Measurements from ENCODE around the gene SLC2A10. TPM values are rescaled to one million over a fixed set of nuclear protein-coding genes. Genes with fewer than 3 reads are reported as not detected.

Gene SLC2A10
- total and polyA plus RNA-seq, 10 of the 15 experiments (the other 5 are each of a cell fraction or from before 2014, with no cell fraction given) = not detected

DNA sequence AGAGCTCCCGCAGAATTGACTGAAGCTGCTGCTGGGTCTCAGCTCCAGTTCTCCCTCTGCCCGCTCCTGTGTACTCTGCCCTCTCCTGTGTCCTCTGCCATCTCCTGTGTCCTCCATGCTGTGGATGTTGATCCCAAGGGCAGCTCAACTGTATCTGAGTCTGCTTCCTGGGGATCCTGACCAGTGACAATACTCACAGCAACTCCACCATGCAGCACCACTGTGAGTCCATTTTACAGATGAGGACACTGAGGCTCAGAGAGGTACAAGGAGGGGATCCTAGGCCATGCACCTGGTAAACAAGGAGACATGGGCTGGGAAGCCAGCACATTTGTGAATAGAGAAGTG is 28.8 kb upstream of the SLC2A10 start:
- Histone ChIP-seq H3K9ac (ENCODE audit: control insufficient read depth, insufficient read depth, low read length) (no peak overlapping the region), H3K4me1 (ENCODE audit: control insufficient read depth, insufficient read depth, low read length) (peaks cover 13% of the 10 kb centered on the region), H3K4me3 (no peak overlapping the region), H3K27me3 (replicated peaks in 1 of 2; ENCODE audit: control insufficient read depth in 2 of 2, insufficient read depth in 2 of 2, low read length in 1 of 2) (no peaks in the 10 kb centered on the region), H3K9me3 (replicated peaks; ENCODE audit: control insufficient read depth, insufficient read depth, low read length) (no peaks in the 10 kb centered on the region), H3K4me2 (ENCODE audit: control insufficient read depth, insufficient read depth) (no peak overlapping the region), H3K27ac (ENCODE audit: control insufficient read depth, insufficient read depth) (no peak overlapping the region), H4K20me1 (ENCODE audit: control insufficient read depth, insufficient read depth) (peaks cover 6% of the 10 kb centered on the region; the same call in 1 of the 2 replicates), H2AFZ (ENCODE audit: control insufficient read depth, low read depth, low read length) (no peak overlapping the region), H3K36me3 (ENCODE audit: control insufficient read depth in 2 of 2, insufficient read depth in 2 of 2, low read length in 1 of 2) (no peaks in the 10 kb centered on the region; a peak in 1 of 4 replicates), H3K79me2 (ENCODE audit: control insufficient read depth, insufficient read depth, low read length) (peaks cover 1% of the 10 kb centered on the region)
- in situ Hi-C loops (cut with MboI) = loop anchor here (5.0 to 10.0 kb wide), 2 partner anchors 126 to 158 kb away; partner anchors contain the start of gene OCSTAMP
- TF ChIP-seq USF2 (IDR thresholded peaks at IDR 0.05; ENCODE audit: borderline replicate concordance, low read depth, low read length) (no peak), RB1 (IDR thresholded peaks at IDR 0.05; ENCODE audit: borderline replicate concordance) (no peak), ZNF217 (IDR thresholded peaks at IDR 0.05) (no peak), EED (IDR thresholded peaks at IDR 0.05; ENCODE audit: low read depth) (no peak), CREM (IDR thresholded peaks at IDR 0.05; ENCODE audit: low read depth) (no peak), NR2C1 (IDR thresholded peaks at IDR 0.05) (no peak), SP1 (IDR thresholded peaks at IDR 0.05; ENCODE audit: low read depth, low read length) (no peak), CUX1 (IDR thresholded peaks at IDR 0.05; ENCODE audit: insufficient replicate concordance, low read depth, low read length) (no peak)
- FAIRE-seq = no peak
- ChIA-PET RAD21 (ENCODE audit: unreplicated experiment) (interaction anchor here (0.6 to 4.0 kb wide), 7 partner anchors 92 to 348 kb away, joined by 3 to 19 read pairs (median 4); no protein-coding TSS in a partner anchor), CTCF (interaction anchor here (0.6 to 11.6 kb wide), 18 partner anchors 9 to 555 kb away, joined by 3 to 114 read pairs (median 4); partner anchors contain the start of genes OCSTAMP, TP53RK and ZNF334), SMC1A (ENCODE audit: uncharacterized antibody, unreplicated experiment) (interaction anchor here (0.5 to 5.3 kb wide), 12 partner anchors 9 to 273 kb away, joined by 3 to 43 read pairs (median 3); partner anchors contain the start of gene ZNF334), POLR2A (no interaction called here)
- no peak for ATAC-seq
- WGBS (ENCODE audit: insufficient coverage, insufficient replicate concordance, low lambda C conversion rate, missing lambda C conversion rate) = 96% methylated on average over 2 of the region's 2 CpGs
- BruUV-seq (replicated peaks) = no TSS peak
- intact Hi-C loops (cut with micrococcal nuclease; ENCODE audit: unreplicated experiment) = loop anchor here (1.0 to 5.0 kb wide), 2 partner anchors 138 to 159 kb away; no protein-coding TSS in a partner anchor
- DNase-seq (ENCODE audit: low read depth, low spot score) = no peak

Measured in GM12878 (cell line).